PC-9 (cell line): ENCODE measurements around the gene GP1BB. TPM values are rescaled to one million over a fixed set of nuclear protein-coding genes. Genes with fewer than 3 reads are reported as not detected.

Experiments
- BruUV-seq: library from RNA; stranded (reverse); fragments of 400-500 nt; replicated peaks from 2 replicates; lab custom pipeline; 2021; lab: Mats Ljungman, UMichigan
- CTCF ChIA-PET: fragments of 300-600 bp; sonication (Branson Sonifier 250); formaldehyde crosslinking; loops from one replicate; lab custom pipeline; 2022; ENCODE audit warnings: antibody characterized with exemption; lab: Charles Lee
- POLR2A ChIA-PET: fragments of 300-600 bp; sonication (Branson Sonifier 250); formaldehyde crosslinking; loops from one replicate; lab custom pipeline; 2022; ENCODE audit warnings: antibody characterized with exemption; ENCODE audit not compliant: unreplicated experiment; lab: Charles Lee
- DNase-seq, 2 experiments: peaks; one replicate each; pipeline versions ENCODE4 v3.0.0 to v3.0.0-alpha.2; 2015 to 2022; ENCODE audit warnings: mixed read lengths in 1 of 2
- H2AFZ ChIP-seq: fragments of 200-600 bp; sonication (generic); 2 replicates; pipeline ENCODE4 v1.8.1; 2017; ENCODE audit warnings: antibody characterized with exemption
- H3F3A ChIP-seq: fragments of 200-600 bp; sonication (generic); 2 replicates; pipeline ENCODE4 v1.8.1; 2017; ENCODE audit warnings: antibody characterized with exemption, mild to moderate bottlenecking, low read depth; ENCODE audit not compliant: insufficient read depth
- H3K27ac ChIP-seq: fragments of 200-600 bp; sonication (generic); 2 replicates; pipeline ENCODE4 v1.6.1; 2016; ENCODE audit warnings: mixed run types
- H3K27me3 ChIP-seq: fragments of 200-600 bp; sonication (generic); 2 replicates; pipeline ENCODE4 v1.6.1; 2016; ENCODE audit warnings: low read depth, mixed run types; ENCODE audit not compliant: insufficient read depth
- H3K36me3 ChIP-seq: fragments of 200-600 bp; sonication (generic); 2 replicates; pipeline ENCODE4 v1.6.1; 2016; ENCODE audit warnings: low read depth, mixed run types
- H3K4me1 ChIP-seq: fragments of 200-600 bp; sonication (generic); replicated peaks from 2 replicates; pipeline ENCODE4 v1.6.1; 2016; ENCODE audit warnings: mixed run types; ENCODE audit not compliant: insufficient read depth
- H3K4me2 ChIP-seq: fragments of 200-600 bp; sonication (generic); 2 replicates; pipeline ENCODE4 v1.6.1; 2017; ENCODE audit warnings: mixed run types
- H3K4me3 ChIP-seq: fragments of 200-600 bp; sonication (generic); 2 replicates; pipeline ENCODE4 v1.6.1; 2016; ENCODE audit warnings: mixed run types
- H3K79me2 ChIP-seq: fragments of 200-600 bp; sonication (generic); 2 replicates; pipeline ENCODE4 v1.6.1; 2017; ENCODE audit warnings: low read depth, mixed run types
- H3K9me2 ChIP-seq: fragments of 200-600 bp; sonication (generic); 2 replicates; pipeline ENCODE4 v1.8.1; 2017; ENCODE audit warnings: mild to moderate bottlenecking; ENCODE audit not compliant: insufficient read depth
- H3K9me3 ChIP-seq: fragments of 200-600 bp; sonication (generic); 2 replicates; pipeline ENCODE4 v1.8.1; 2016; ENCODE audit warnings: low read depth; ENCODE audit not compliant: insufficient read depth
- H4K20me1 ChIP-seq: fragments of 200-600 bp; sonication (generic); 2 replicates; pipeline ENCODE4 v1.8.1; 2017; ENCODE audit not compliant: insufficient read depth
- CTCF ChIP-seq: fragments of 200-600 bp; sonication (generic); conservative IDR thresholded peaks from 2 replicates; pipeline ENCODE4 v1.6.1; 2017; ENCODE audit warnings: mixed run types, antibody characterized with exemption, mild to moderate bottlenecking, moderate library complexity
- EZH2 ChIP-seq: fragments of 200-600 bp; sonication (generic); IDR thresholded peaks from 2 replicates; pipeline ENCODE4 v1.8.0; 2017; ENCODE audit warnings: antibody characterized with exemption, low read depth
- intact Hi-C: fragments of 100-400 bp; cut with micrococcal nuclease; formaldehyde crosslinking; loops from one replicate; pipeline ENCODE4 v1.10.0; 2022; ENCODE audit not compliant: unreplicated experiment
- total RNA-seq: library from RNA; stranded (reverse); gene quantifications from 2 replicates; pipeline ENCODE4 v1.2.3, GENCODE V29; 2021

Gene GP1BB
- total RNA-seq, 1 experiment from 2014 or later: 0.35 TPM

GRCh38 chr22:19739911-19740449, 16.6 kb downstream of the GP1BB start:
- H3K9me2 ChIP-seq: no peaks in the 10 kb centered on the region
- H3K4me1 ChIP-seq: no peaks in the 10 kb centered on the region
- no peak overlapping the region for H3K27ac ChIP-seq
- no peak overlapping the region for H3K4me3 ChIP-seq
- no peak for TF ChIP-seq CTCF
- no peak for TF ChIP-seq EZH2
- ChIA-PET CTCF (no interaction called here), POLR2A (no interaction called here)
- DNase-seq: no peak
- no peaks in the 10 kb centered on the region for H4K20me1 ChIP-seq
- H3F3A ChIP-seq: no peaks in the 10 kb centered on the region
- H3K36me3 ChIP-seq: no peaks in the 10 kb centered on the region
- no peak overlapping the region for H3K4me2 ChIP-seq
- H3K9me3 ChIP-seq: no peaks in the 10 kb centered on the region
- intact Hi-C loops: no loop called here
- H3K79me2 ChIP-seq: no peaks in the 10 kb centered on the region
- H3K27me3 ChIP-seq: no peaks in the 10 kb centered on the region
- no peak overlapping the region for H2AFZ ChIP-seq
- BruUV-seq: no TSS peak

- no TSS peak for BruUV-seq
- Histone ChIP-seq H2AFZ (no peak overlapping the region), H3K27me3 (no peaks in the 10 kb centered on the region), H3K36me3 (no peaks in the 10 kb centered on the region), H3K4me2 (no peak overlapping the region), H3K4me3 (no peak overlapping the region), H3K9me3 (no peaks in the 10 kb centered on the region), H3K4me1 (no peaks in the 10 kb centered on the region), H4K20me1 (no peaks in the 10 kb centered on the region), H3K79me2 (no peaks in the 10 kb centered on the region), H3F3A (no peaks in the 10 kb centered on the region), H3K9me2 (no peaks in the 10 kb centered on the region), H3K27ac (no peak overlapping the region)
- no peak for DNase-seq
- no peak for TF ChIP-seq CTCF
- TF ChIP-seq EZH2: no peak
- CTCF ChIA-PET: no interaction called here
- POLR2A ChIA-PET: no interaction called here
- intact Hi-C loops: no loop called here
Measured at GRCh38 chr22:19740586-19740985, 17.2 kb downstream of the GP1BB start.

- TF ChIP-seq EZH2 (no peak), CTCF (no peak)
- H3K9me2 ChIP-seq: no peaks in the 10 kb centered on the region
- no peak overlapping the region for H3K4me2 ChIP-seq
- H3K79me2 ChIP-seq: no peaks in the 10 kb centered on the region
- no peaks in the 10 kb centered on the region for H3F3A ChIP-seq
- no peaks in the 10 kb centered on the region for H4K20me1 ChIP-seq
- no TSS peak for BruUV-seq
- ChIA-PET POLR2A (no interaction called here), CTCF (no interaction called here)
- intact Hi-C loops: no loop called here
- DNase-seq: no peak
- H2AFZ ChIP-seq: no peak overlapping the region
- no peak overlapping the region for H3K27ac ChIP-seq
- H3K36me3 ChIP-seq: no peaks in the 10 kb centered on the region
- no peaks in the 10 kb centered on the region for H3K27me3 ChIP-seq
- H3K9me3 ChIP-seq: no peaks in the 10 kb centered on the region
- H3K4me3 ChIP-seq: no peak overlapping the region
- no peaks in the 10 kb centered on the region for H3K4me1 ChIP-seq
Measured at GRCh38 chr22:19741053-19741452, 17.7 kb downstream of the GP1BB start.
